ENCODE data around the gene HAUS6. TPM values are rescaled to one million over a fixed set of nuclear protein-coding genes. Genes with fewer than 3 reads are reported as not detected.
"Not testable (repeated sequence)": the region's sequence is repeated elsewhere in the genome, so short reads cannot be mapped to it uniquely, and the experiment has no call there.

HAUS6 gene
- total RNA-seq, 2 donors from 2014 or later, result 4.8 to 7.0 TPM

DNA sequence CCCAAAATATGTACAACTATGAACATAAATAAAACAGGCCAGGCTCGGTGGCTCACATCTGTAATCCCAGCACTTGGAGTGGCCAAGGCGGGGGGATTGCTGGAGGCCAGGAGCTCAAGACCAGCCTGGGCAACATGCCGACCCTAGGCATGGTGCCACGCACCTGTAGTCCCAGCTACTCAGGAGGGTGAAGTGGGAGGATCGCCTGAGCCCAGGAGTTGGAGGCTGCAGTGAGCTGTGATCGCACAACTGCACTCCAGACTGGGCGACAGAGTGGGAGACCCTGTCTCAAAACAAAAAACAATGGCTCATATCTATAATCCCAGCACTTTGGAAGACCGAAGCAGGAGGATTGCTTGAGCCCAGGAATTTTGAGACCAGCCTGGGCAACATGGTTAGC lies 1.5 kb downstream of the HAUS6 start:
- no peak overlapping the region for H3K27ac ChIP-seq
- peak overlapping the region in 1 of 2 donors; percentile 69 for H3K4me3 ChIP-seq

DNA sequence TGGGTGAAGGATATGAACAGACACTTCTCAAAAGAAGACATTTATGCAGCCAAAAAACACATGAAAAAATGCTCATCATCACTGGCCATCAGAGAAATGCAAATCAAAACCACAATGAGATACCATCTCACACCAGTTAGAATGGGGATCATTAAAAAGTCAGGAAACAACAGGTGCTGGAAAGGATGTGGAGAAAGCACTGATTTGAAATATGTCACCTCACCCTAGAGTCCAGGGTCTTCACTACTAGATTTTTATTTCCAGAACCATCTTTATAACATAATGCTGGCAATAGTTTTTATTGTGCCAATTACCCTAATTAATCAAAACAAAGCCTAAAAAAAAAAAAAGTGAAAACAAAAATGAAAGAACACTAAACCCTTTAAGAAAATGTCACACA lies 5.3 kb downstream of the HAUS6 start:
- H3K36me3 ChIP-seq, result peaks cover 18% of the 10 kb centered on the region
- DNase-seq (ENCODE audit: low spot score), result not testable (repeated sequence)

More for the DNA sequence above, 1.5 kb downstream of the HAUS6 start:
- H3K9me3 ChIP-seq, result no peaks in the 10 kb centered on the region
- TF ChIP-seq, protein P1, sequence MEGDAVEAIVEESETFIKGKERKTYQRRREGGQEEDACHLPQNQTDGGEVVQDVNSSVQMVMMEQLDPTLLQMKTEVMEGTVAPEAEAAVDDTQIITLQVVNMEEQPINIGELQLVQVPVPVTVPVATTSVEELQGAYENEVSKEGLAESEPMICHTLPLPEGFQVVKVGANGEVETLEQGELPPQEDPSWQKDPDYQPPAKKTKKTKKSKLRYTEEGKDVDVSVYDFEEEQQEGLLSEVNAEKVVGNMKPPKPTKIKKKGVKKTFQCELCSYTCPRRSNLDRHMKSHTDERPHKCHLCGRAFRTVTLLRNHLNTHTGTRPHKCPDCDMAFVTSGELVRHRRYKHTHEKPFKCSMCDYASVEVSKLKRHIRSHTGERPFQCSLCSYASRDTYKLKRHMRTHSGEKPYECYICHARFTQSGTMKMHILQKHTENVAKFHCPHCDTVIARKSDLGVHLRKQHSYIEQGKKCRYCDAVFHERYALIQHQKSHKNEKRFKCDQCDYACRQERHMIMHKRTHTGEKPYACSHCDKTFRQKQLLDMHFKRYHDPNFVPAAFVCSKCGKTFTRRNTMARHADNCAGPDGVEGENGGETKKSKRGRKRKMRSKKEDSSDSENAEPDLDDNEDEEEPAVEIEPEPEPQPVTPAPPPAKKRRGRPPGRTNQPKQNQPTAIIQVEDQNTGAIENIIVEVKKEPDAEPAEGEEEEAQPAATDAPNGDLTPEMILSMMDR (IDR thresholded peaks at IDR 0.05), result no peak
- no peaks in the 10 kb centered on the region for H3K36me3 ChIP-seq
- no peak for DNase-seq (ENCODE audit: low spot score)
- H3K4me1 ChIP-seq, result peaks cover 0 to 14% of the 10 kb centered on the region in 2 donors
- no peaks in the 10 kb centered on the region for H3K27me3 ChIP-seq

DNA sequence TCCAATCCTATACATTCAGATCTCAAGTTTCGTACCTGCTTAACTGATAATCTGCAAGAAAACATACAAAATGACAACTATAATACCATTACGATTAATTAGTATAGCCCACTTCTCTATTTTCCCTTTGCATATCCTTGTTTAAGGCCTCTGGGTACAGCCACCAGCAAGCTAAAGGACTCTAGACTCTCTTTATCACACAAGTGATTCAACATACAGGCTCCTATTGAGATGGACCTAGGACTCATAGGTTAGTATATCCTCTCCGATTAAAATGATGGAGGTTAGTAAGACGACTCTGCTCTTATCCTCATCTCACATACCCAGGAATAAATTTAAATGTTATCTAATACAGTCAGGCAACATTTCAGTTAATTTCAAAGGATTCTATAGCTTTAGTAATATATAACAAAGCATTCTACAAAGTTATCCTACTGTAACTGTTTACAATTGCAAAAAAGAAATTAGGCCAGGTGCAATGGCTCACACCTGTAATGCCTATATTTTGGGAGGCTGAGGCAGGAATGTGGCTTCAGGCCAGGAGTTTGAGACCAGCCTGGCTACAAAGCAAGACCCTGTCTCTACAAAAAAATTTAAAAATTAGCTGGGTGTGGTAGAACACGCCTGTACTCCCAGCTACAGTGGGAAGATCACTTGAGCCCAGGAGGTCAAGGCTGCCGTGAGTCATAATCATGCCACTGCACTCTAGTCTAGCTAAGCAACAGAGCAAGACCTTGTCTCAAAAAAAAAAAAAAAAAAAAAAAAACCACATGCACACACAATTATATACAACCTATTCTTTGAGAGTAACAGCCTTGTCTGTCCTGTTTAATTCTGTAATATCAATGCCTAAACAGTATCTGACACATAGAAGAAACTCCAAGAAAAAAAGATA lies 15.4 kb downstream of the HAUS6 start:
- Histone ChIP-seq H3K4me1 (no peaks in the 10 kb centered on the region), H3K27ac (no peak overlapping the region), H3K4me3 (no peak overlapping the region), H3K9me3 (no peaks in the 10 kb centered on the region), H3K27me3 (no peaks in the 10 kb centered on the region), H3K36me3 (peaks cover 58% of the 10 kb centered on the region)
- no peak for DNase-seq (ENCODE audit: low spot score)
- TF ChIP-seq, protein P1 (IDR thresholded peaks at IDR 0.05), result no peak

More for the DNA sequence above, 5.3 kb downstream of the HAUS6 start:
- H3K4me3 ChIP-seq, H3K9me3 ChIP-seq, H3K27ac ChIP-seq, H3K27me3 ChIP-seq: not testable (repeated sequence)
- peaks cover 0 to 14% of the 10 kb centered on the region in 2 donors for H3K4me1 ChIP-seq

DNA sequence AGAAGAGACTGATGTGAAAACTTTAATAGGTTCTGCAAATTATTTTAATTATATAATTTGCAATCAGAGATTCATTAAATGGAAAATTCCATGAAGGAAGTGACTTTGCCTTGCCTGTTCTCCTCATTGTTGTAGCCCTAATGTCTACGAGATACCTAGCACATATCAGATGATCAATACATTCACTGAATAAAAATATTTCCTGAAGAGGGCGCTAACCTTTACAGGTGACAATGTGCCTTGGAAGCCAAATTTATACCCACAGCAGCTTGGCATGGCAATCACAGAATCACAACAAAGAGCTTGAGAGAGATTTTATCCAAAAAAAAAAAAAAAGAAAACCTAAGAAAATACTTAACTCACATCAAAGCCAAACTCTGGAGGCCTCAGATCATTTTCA lies 17.4 kb downstream of the HAUS6 start:
- Histone ChIP-seq H3K4me3 (no peak overlapping the region), H3K4me1 (no peaks in the 10 kb centered on the region), H3K9me3 (no peaks in the 10 kb centered on the region), H3K27me3 (no peaks in the 10 kb centered on the region), H3K27ac (no peak overlapping the region), H3K36me3 (peaks cover 44% of the 10 kb centered on the region)
- TF ChIP-seq, protein P1 (IDR thresholded peaks at IDR 0.05), result peak in 1 of 2 donors; percentile 44
- no peak for DNase-seq (ENCODE audit: low spot score)

DNA sequence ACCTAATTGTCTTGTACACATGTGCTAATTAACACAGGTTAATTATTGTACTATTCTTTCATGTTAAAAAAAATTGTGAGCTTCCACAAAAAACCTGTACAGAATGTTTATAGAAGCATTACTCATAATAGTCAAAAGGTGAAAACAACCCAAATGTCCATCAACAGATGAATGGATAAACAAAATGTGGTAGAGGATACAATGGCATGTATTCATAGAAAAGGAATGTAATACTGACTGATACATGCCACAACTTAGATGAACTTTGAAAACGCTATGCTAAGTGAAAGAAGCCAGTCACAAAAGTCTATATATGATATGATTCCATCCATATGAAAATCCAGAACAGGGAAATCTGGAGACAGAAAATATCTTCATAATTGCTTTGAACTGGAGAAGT lies 27.9 kb downstream of the HAUS6 start:
- TF ChIP-seq, protein P1 (IDR thresholded peaks at IDR 0.05), result no peak
- H3K9me3 ChIP-seq, result no peaks in the 10 kb centered on the region
- peaks cover 41% of the 10 kb centered on the region for H3K36me3 ChIP-seq
- H3K27ac ChIP-seq, result no peak overlapping the region
- no peaks in the 10 kb centered on the region for H3K4me1 ChIP-seq
- no peak overlapping the region for H3K4me3 ChIP-seq
- no peak for DNase-seq (ENCODE audit: low spot score)
- no peaks in the 10 kb centered on the region for H3K27me3 ChIP-seq

DNA sequence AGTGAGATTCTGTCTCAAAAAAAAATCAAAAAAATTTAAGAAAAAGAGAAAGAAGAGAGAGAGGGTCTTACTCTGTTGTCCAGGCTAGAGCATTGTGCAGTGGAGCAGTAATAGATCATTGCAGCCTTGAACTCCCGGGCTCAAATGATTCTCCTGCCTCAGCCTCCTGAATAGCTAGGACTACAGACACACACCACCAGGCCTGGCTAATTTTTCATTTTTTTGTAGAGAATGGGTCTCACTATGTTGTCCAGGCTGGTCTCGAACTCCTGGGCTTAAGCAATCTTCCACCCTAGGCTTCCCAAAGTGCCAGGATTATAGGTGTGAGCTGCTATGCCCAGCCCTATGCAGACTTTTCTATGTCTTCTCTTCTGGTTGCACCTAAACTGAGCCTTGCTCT lies 28.5 kb downstream of the HAUS6 start:
- H3K36me3 ChIP-seq, result peaks cover 47% of the 10 kb centered on the region
- TF ChIP-seq, protein P1 (IDR thresholded peaks at IDR 0.05), result no peak

More for the DNA sequence above, 28.5 kb downstream of the HAUS6 start:
- Histone ChIP-seq H3K9me3 (no peaks in the 10 kb centered on the region), H3K4me3 (no peak overlapping the region), H3K27me3 (no peaks in the 10 kb centered on the region), H3K4me1 (no peaks in the 10 kb centered on the region), H3K27ac (no peak overlapping the region)
- DNase-seq (ENCODE audit: low spot score), result no peak
